Glutamatergic neuron (in vitro differentiated cells): ENCODE measurements around the gene RBM26. TPM values are rescaled to one million over a fixed set of nuclear protein-coding genes. Genes with fewer than 3 reads are reported as not detected.

Experiments
- total RNA-seq: library from RNA; stranded (reverse); fragmentation: NEBNext Ultra II Directional; extraction: Animal tissue kit (Norgen Biotek cat#: 25700); gene quantifications from one replicate; pipeline ENCODE4 v1.2.1, GENCODE V29; 2021; ENCODE audit not compliant: unreplicated experiment

Gene RBM26
- total RNA-seq, 1 donor from 2014 or later = 51.4 TPM

Other genes with a start within 250 kb of the RBM26 start
- gene NDFIP2, start 74.9 kb upstream of the RBM26 start, total RNA-seq = 35.6 TPM